ENCODE results near the gene ACTN3. TPM values are rescaled to one million over a fixed set of nuclear protein-coding genes. Genes with fewer than 3 reads are reported as not detected.
"Not testable (repeated sequence)": the region's sequence is repeated elsewhere in the genome, so short reads cannot be mapped to it uniquely, and the experiment has no call there.

The ACTN3 gene
- total RNA-seq, 1 donor from 2014 or later = not detected

- intact Hi-C loops (cut with micrococcal nuclease) = no loop called here
Measured at GRCh38 chr11:66543263-66544107, 3.2 kb upstream of the ACTN3 start.

DNA sequence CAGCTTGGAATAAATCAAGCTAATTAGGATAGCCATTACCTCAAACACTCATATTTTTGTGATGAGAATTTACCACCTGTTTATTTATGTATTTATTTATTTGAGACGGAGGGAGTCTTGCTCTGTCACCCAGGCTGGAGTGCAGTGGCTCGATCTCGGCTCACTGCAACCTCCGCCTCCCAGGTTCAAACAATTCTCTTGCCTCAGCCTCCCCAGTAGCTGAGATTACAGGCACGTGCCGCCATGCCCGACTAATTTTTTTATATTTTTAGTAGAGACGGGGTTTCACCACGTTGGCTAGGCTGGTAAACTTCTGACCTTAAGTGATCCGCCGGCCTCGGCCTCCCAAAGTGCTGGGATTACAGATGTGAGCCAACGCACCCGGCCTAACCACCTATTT, 1.8 kb upstream of the ACTN3 start:
- intact Hi-C loops (cut with micrococcal nuclease) = not testable (repeated sequence)

- intact Hi-C loops (cut with micrococcal nuclease) = loop anchor here (1.0 to 2.0 kb wide), 12 partner anchors 13 to 257 kb away; partner anchors contain the start of genes BBS1, CCDC87, CCS and DPP3
Measured at GRCh38 chr11:66545701-66546367, 869 bp upstream of the ACTN3 start, which contains the start of gene ZDHHC24. ZDHHC24 (minus strand) TSS chr11:66546048; CDS start chr11:66546003, 45 bp downstream.

DNA sequence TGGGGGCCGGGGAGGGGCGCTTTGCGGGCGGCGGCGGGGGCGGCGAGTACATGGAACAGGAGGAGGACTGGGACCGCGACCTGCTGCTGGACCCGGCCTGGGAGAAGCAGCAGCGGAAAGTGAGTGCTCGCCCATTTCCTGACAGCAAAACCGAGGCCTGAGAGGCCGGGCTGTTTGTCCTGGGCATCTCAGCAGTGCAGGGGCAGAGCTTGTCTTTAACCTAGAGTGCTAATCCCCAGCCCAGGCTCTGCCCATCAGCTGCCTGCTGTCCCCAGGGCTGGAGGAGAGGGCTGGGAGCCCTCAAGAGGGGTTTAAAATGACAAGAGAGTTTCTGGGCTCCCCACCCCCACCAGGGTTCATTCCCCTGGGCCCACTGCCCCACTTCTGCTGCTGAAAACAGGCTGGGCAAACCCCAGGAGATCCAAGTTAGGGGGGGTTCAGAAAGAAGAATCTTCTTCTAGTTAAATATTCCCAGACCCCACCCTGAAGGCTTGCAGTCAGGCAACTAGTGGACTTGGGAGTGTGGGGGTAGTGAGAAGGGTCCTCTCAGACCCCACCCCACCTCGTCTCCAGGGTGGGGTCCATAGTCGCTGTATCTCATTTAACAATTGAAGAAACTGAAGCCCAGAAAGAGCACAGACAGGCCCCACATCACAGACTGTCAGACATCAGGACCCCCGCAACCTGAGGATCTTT, 411 bp downstream of the ACTN3 start:
- intact Hi-C loops (cut with micrococcal nuclease) = loop anchor here (1.0 to 2.0 kb wide), 12 partner anchors 12 to 258 kb away; partner anchors contain the start of genes BBS1, CCDC87, CCS and DPP3

- intact Hi-C loops (cut with micrococcal nuclease) = loop anchor here (2.0 kb wide), 1 partner anchor 69 kb away; the partner anchor contains the start of gene RBM14
Measured at GRCh38 chr11:66547662-66548009, 933 bp downstream of the ACTN3 start.

- intact Hi-C loops (cut with micrococcal nuclease) = no loop called here
Measured at GRCh38 chr11:66548041-66548440, 1.3 kb downstream of the ACTN3 start.

DNA sequence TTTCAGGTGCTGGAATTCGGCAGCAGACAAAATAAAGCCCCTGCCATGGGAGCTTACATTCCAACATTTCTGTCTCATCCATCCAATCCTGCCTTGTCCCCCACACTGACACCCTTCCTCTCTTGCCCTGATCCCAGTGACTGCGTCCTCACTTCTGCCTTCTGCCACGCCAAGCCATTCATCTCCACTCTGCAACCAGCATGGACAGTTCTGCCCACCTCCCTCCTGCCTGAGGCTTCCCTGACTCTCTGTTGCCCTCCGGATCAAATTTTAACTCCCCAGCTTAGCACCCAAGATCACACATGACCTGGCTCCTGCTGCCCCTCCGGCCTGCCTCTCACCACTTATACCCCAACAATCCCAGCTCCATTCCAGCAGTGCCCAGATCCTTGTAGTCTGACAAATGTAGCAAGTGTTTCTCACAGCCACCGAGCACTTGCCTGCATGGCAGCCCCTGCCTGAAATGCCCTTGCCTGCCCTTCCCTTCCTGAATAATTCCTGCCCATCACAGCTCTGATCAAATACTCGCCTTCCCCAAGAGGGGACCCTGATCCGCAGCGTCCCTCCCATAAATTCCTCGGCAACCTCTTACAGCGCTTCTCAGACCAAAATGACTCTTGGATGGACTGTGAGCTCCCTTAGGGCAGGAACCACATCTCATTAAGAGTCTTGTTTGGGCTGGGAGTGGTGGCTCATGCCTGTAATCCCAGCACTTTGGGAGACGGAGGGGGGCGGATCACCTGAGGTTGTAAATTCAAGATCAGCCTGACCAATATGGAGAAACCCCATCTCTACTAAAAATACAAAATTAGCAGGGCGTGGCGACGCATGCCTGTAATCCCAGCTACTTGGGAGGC, 2.3 kb downstream of the ACTN3 start:
- intact Hi-C loops (cut with micrococcal nuclease) = no loop called here

- intact Hi-C loops (cut with micrococcal nuclease) = no loop called here
Measured at GRCh38 chr11:66549696-66550095, 3.0 kb downstream of the ACTN3 start.

DNA sequence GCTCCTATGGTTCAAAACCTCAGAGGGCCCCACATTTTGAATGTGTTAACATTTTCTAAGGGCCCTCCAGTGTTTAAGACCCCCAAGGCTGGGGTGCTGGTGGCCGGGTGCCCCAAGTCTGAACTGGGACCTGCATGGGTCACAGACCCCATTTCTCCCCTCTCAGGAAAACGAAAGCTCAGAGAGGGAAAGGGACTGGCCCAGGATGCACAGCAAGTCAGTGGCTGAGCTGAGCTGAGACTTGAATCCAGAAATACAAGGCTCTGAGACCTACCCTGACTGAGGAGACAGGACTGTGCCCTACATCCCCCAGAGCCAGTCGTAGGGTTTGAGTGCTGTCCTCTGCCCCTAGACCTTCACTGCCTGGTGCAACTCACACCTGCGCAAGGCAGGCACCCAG, 4.2 kb downstream of the ACTN3 start:
- intact Hi-C loops (cut with micrococcal nuclease) = no loop called here

GRCh38 chr11:66554602-66555001, 7.9 kb downstream of the ACTN3 start:
- intact Hi-C loops (cut with micrococcal nuclease) = no loop called here

- intact Hi-C loops (cut with micrococcal nuclease) = no loop called here
Measured at GRCh38 chr11:66555416-66555815, 8.7 kb downstream of the ACTN3 start.

GRCh38 chr11:66556086-66556485, 9.4 kb downstream of the ACTN3 start:
- intact Hi-C loops (cut with micrococcal nuclease) = no loop called here

GRCh38 chr11:66557733-66558326, 11.1 kb downstream of the ACTN3 start:
- intact Hi-C loops (cut with micrococcal nuclease) = no loop called here

DNA sequence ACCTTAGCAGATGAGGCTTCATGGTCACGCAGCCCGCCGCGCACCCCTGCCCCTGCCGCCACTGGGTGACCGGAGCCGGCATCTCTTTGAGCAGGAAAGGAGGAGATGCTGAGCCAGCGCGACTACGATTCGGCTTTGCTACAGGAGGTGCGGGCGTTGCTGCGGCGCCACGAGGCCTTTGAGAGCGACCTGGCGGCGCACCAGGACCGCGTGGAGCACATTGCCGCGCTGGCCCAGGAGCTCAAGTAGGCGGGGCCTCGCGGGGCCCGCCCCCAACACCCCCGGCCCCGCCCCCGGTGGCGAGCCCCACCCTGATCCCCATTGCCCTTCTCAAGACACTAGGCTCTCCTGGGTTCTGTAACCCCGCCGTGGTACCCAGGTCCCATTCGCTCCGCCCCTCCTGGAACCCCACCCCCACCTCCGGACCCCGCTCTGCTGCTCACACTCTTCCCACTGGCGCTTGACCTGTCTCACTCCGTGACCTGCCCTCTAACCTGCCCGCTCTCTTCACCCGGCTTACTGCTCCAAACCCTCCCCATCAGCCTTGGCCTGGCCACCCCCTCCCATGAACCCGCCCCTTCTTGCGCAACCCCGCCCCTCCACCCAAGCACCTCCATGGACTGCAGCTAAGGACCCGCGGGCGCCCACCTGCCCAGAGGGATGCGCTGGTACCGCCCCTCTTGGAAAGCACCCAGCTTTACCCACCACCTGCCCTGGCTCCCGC, 12.6 kb downstream of the ACTN3 start:
- intact Hi-C loops (cut with micrococcal nuclease) = loop anchor here (1.0 kb wide), 2 partner anchors 13 to 34 kb away; partner anchors contain the start of genes ACTN3, CCDC87, CCS and ZDHHC24

DNA sequence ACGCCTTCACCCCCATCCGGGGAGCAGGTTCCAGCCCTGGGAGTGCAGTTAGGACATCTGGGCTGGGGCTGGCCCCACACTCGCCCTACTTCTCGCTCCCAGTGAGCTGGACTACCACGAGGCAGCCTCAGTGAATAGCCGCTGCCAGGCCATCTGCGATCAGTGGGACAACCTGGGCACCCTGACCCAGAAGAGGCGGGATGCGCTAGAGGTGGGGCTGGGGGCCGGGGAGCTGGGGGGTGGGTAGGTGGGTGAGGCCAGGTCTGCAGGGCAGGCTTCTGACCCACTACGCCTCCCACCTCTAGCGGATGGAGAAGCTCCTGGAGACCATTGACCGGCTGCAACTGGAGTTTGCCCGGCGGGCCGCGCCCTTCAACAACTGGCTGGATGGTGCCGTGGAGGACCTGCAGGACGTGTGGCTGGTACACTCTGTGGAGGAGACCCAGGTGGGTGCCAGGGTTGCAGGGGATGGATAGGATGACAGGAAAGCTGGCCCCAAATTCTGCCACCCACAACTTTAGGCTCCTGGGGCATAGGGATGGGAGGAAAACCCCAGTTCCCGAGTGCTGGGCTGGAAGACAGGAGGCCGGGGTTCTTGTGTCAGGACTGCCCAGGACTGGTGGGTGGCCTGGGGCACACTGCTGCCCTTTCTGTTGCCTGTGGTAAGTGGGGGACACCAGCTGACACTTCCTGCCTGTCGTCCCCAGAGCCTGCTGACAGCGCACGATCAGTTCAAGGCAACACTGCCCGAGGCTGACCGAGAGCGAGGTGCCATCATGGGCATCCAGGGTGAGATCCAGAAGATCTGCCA, 13.4 kb downstream of the ACTN3 start:
- intact Hi-C loops (cut with micrococcal nuclease) = loop anchor here (1.0 kb wide), 2 partner anchors 14 to 33 kb away; partner anchors contain the start of genes ACTN3, CCDC87, CCS and ZDHHC24

GRCh38 chr11:66561178-66561974, 14.7 kb downstream of the ACTN3 start:
- intact Hi-C loops (cut with micrococcal nuclease) = no loop called here

GRCh38 chr11:66561975-66562248, 15.2 kb downstream of the ACTN3 start:
- intact Hi-C loops (cut with micrococcal nuclease) = no loop called here

DNA sequence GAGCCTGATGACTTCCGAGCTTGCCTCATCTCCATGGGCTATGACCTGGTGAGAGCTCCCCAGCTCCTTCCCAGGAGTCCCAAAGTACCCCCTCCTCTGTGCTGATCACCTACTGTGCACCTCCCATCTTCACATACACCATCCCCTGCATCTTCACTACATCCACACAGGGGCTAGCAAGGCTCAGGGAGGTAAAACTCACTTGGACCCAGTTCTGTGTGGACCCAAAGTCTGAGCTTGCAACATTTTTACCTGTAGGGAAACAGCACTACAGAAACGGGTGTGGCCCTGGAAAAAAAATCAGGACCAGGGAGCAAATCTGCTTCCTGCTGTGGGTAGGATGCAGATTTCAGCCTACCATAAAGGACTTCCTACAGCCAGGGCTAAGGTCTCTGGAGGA, 15.6 kb downstream of the ACTN3 start:
- intact Hi-C loops (cut with micrococcal nuclease) = no loop called here

Data from T-helper 1 cell treated with Interleukin-12 subunit alpha and Interleukin-12 subunit beta and Interleukin-4 antibody, amounts not matched to agents 30 ng/mL and 1 ng/mL, for 36 hours (primary cell).